Neuronal stem cell (in vitro differentiated cells): ENCODE measurements around the gene SMPDL3B.

Source experiments
- DNase-seq: peaks from one replicate; pipeline ENCODE4 v3.0.0-alpha.2; 2013; ENCODE audit warnings: low spot score
- H2AFZ ChIP-seq: one replicate; pipeline ENCODE4 v1.6.1; 2013; ENCODE audit warnings: mild to moderate bottlenecking, low read length, inconsistent platforms
- H2AK5ac ChIP-seq: 2 replicates; pipeline ENCODE4 v1.6.1; 2013; ENCODE audit warnings: low read depth, mild to moderate bottlenecking, inconsistent platforms, low read length, moderate library complexity, mixed read lengths
- H2BK120ac ChIP-seq: 2 replicates; pipeline ENCODE4 v1.6.1; 2013; ENCODE audit warnings: low read depth, mild to moderate bottlenecking, inconsistent platforms, low read length, moderate library complexity, mixed read lengths
- H2BK12ac ChIP-seq: one replicate; pipeline ENCODE4 v1.6.1; 2013; ENCODE audit warnings: low read length, inconsistent platforms
- H2BK15ac ChIP-seq: 2 replicates; pipeline ENCODE4 v1.6.1; 2013; ENCODE audit warnings: mild to moderate bottlenecking, low read length, inconsistent platforms, mixed read lengths
- H2BK5ac ChIP-seq: one replicate; pipeline ENCODE4 v1.6.1; 2013; ENCODE audit warnings: inconsistent platforms, mild to moderate bottlenecking, low read length, moderate library complexity
- H3K14ac ChIP-seq: one replicate; pipeline ENCODE4 v1.6.1; 2013; ENCODE audit warnings: low read length, inconsistent platforms
- H3K18ac ChIP-seq: 2 replicates; pipeline ENCODE4 v1.6.1; 2013; ENCODE audit warnings: low read length, inconsistent platforms
- H3K23ac ChIP-seq: 2 replicates; pipeline ENCODE4 v1.6.1; 2013; ENCODE audit warnings: low read depth, mild to moderate bottlenecking, mixed read lengths, low read length, inconsistent platforms; ENCODE audit not compliant: poor library complexity
- H3K27ac ChIP-seq: replicated peaks from 3 replicates; pipeline ENCODE4 v1.5.1; 2013; ENCODE audit warnings: low read length, inconsistent platforms
- H3K27me3 ChIP-seq, 3 experiments: 2 replicates each; pipeline ENCODE4 v1.6.1; 2013; ENCODE audit warnings: low read length in 3 of 3, mild to moderate bottlenecking in 2 of 3, inconsistent platforms in 1 of 3, low read depth in 1 of 3, mixed read lengths in 1 of 3, moderate library complexity in 1 of 3; ENCODE audit not compliant: control insufficient read depth in 3 of 3, insufficient read depth in 3 of 3
- H3K36me3 ChIP-seq, 2 donors: replicated peaks in 1 of 2; 2 replicates each; pipeline ENCODE4 v1.6.1; 2013; ENCODE audit warnings: low read length in 2 of 2; ENCODE audit not compliant: control insufficient read depth in 2 of 2, insufficient read depth in 2 of 2
- H3K4ac ChIP-seq: 2 replicates; pipeline ENCODE4 v1.6.1; 2013; ENCODE audit warnings: inconsistent platforms, mild to moderate bottlenecking, low read length, moderate library complexity
- H3K4me1 ChIP-seq, 2 donors: 1 replicate in 1 of 2; 2 replicates in 1 of 2; pipeline ENCODE4 v1.6.1; 2013; ENCODE audit warnings: low read length in 2 of 2, low read depth in 1 of 2; ENCODE audit not compliant: control insufficient read depth in 2 of 2, insufficient read depth in 1 of 2
- H3K4me2 ChIP-seq: one replicate; pipeline ENCODE4 v1.6.1; 2013; ENCODE audit warnings: mild to moderate bottlenecking, low read length, inconsistent platforms; ENCODE audit not compliant: insufficient read depth, poor library complexity, severe bottlenecking
- H3K4me3 ChIP-seq, 2 donors: 2 replicates each; pipeline ENCODE4 v1.5.1; 2013; ENCODE audit warnings: low read length in 2 of 2, mild to moderate bottlenecking in 2 of 2, inconsistent platforms in 1 of 2, moderate library complexity in 1 of 2
- H3K79me1 ChIP-seq: one replicate; pipeline ENCODE4 v1.6.1; 2013; ENCODE audit warnings: low read depth, mild to moderate bottlenecking, inconsistent platforms, low read length, moderate library complexity
- H3K9ac ChIP-seq: one replicate; pipeline ENCODE4 v1.6.1; 2013; ENCODE audit warnings: mild to moderate bottlenecking, low read depth, low read length, inconsistent platforms; ENCODE audit not compliant: poor library complexity
- H3K9me3 ChIP-seq, 2 donors: replicated peaks in 1 of 2; 2 replicates each; pipeline versions ENCODE3 to v1.6.1; 2013; ENCODE audit warnings: low read length in 2 of 2, mild to moderate bottlenecking in 2 of 2, inconsistent platforms in 1 of 2, low read depth in 1 of 2, mixed read lengths in 1 of 2, moderate library complexity in 1 of 2; ENCODE audit not compliant: control insufficient read depth in 2 of 2, insufficient read depth in 1 of 2
- H4K8ac ChIP-seq: one replicate; pipeline ENCODE4 v1.6.1; 2013; ENCODE audit warnings: low read depth, mild to moderate bottlenecking, inconsistent platforms, low read length, moderate library complexity
- H4K91ac ChIP-seq: one replicate; pipeline ENCODE4 v1.6.1; 2013; ENCODE audit warnings: low read length, low read depth, mild to moderate bottlenecking, inconsistent platforms; ENCODE audit not compliant: poor library complexity
- WGBS, 2 donors: extraction: QIAGEN DNeasy Blood & Tissue Kit; methylation state at CpG; one replicate each; pipeline ENCODE4 v1.1.7; 2013; ENCODE audit warnings: missing lambda C conversion rate in 2 of 2, mixed read lengths in 1 of 2; ENCODE audit not compliant: insufficient read length in 2 of 2, insufficient replicate concordance in 1 of 2; ENCODE audit errors: extremely low coverage in 2 of 2; 5-methylcytosine and 5-hydroxymethylcytosine counted together

Gene SMPDL3B

DNA sequence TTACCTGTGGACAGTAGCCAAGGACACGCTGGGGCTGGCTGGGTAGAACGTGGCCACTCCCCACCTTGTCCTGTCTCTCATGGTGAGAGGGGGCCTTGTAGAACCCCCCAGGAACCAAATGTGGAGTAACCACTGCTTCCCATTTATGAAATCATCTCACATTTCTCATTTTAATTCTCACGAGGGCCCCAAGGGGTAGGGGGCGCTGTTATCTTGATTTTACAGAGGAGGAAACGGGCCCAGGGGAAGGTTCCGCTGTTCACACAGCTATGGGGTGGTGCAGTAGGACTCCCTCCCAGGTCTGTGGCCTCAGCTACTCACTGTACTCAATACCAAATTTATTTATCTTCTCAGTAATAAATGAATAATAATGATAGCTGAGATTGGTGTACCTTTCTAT lies 5.5 kb downstream of the SMPDL3B start:
- Histone ChIP-seq H2BK12ac (no peak overlapping the region), H2BK15ac (no peak overlapping the region), H4K8ac (no peak overlapping the region), H3K9ac (no peak overlapping the region), H3K4me3 (no peak overlapping the region), H3K18ac (peak overlapping the region; percentile 70), H3K14ac (peak overlapping the region; percentile 72), H2BK5ac (no peak overlapping the region), H3K4me1 (peaks cover 0 to 5% of the 10 kb centered on the region in 2 donors), H3K27me3 (peaks cover 0 to 43% (median 3%) of the 10 kb centered on the region in 3 experiments), H3K23ac (no peak overlapping the region), H2AK5ac (no peak overlapping the region), H2BK120ac (no peak overlapping the region), H3K27ac (no peak overlapping the region), H3K36me3 (no peaks in the 10 kb centered on the region), H3K9me3 (no peaks in the 10 kb centered on the region), H3K79me1 (no peaks in the 10 kb centered on the region), H3K4me2 (no peak overlapping the region), H2AFZ (no peak overlapping the region), H3K4ac (no peak overlapping the region), H4K91ac (peak overlapping the region; percentile 66)
- DNase-seq = no peak
- no CpG with 5 or more reads among the region's 6 CpGs for WGBS, 2 donors

DNA sequence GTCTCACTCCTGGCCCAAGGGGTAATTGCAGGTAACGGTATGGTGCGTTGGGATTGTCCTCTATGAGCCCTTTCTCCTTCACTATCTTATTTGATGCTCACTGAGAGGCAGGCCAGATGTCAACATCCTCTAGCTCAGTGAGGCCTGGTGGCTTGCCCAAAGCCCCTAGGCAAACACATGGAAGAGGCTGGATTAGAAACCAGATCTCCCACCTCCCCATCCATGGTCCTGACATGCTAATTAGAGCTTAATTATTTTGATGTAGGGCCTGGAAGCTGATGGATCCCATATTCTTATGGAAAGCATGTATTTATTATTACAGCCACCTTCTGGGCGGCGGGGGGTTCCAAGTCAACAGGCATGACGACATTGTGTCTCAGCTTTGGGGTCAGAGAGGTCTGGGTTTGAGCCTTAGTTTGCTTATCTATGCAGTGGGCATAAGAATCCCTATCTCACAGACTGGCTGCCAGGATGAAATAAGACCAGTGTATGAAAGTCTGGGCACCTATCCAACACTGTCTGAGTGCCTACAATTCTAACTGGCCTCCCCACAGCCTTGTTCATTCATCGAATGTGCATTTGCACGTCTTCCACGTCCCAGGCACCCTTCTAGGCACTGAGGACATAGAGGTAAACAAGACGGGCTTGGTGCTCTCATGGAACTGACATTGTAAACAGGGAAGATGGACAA lies 6.2 kb downstream of the SMPDL3B start:
- no CpG with 5 or more reads among the region's 9 CpGs for WGBS, 2 donors
- no peak for DNase-seq
- no peak overlapping the region for H3K23ac ChIP-seq

DNA sequence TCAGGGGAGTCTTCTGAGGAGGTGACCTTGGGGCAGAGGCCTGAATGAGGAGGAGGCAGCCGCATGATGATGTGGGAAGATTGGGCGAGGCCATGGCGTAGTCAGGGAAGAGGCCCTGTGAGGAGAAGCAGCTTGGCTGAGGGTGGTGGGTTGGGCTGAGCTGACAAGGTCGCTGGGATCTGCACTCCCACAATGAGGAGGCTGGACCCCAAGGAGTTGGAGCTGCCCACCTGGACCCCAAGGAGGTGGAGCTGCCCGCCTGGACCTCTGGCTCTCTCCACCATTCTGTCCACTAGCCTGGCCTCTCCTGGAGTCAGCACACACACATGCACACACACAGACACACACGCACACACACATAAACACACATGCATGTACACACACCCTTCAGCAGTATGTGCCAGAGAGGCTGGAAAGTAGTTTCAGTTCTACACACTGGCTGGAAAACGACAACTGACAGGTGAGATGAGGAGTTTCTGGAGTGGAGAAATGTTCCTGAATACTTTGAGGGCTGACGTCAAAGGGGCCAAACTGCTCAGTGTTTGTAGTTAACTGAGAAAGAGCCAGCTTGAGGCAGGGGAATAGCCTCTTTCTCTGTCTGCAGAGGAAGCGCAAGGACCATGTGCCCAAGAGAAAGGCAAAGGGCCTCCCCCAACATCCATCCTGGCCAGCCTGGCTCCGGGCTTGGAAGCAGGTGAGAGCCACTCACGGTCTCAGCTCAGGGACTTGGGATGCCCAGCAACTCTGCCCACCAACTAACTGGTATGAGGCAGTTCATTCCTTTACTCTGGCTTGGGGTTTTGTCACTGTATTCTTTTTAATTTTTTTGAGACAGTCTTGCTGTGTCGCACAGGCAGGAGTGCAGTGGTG lies 7.1 kb downstream of the SMPDL3B start:
- Histone ChIP-seq H3K36me3 (no peaks in the 10 kb centered on the region), H4K91ac (no peak overlapping the region), H2BK15ac (no peak overlapping the region), H3K14ac (no peak overlapping the region), H3K79me1 (no peaks in the 10 kb centered on the region), H4K8ac (no peak overlapping the region), H2BK120ac (no peak overlapping the region), H2AK5ac (no peak overlapping the region), H3K18ac (no peak overlapping the region), H3K23ac (no peak overlapping the region), H3K4me3 (no peak overlapping the region), H3K9me3 (no peaks in the 10 kb centered on the region), H3K9ac (peak overlapping the region; percentile 53), H3K4me2 (no peak overlapping the region), H2BK12ac (no peak overlapping the region), H3K4me1 (peaks cover 0 to 5% of the 10 kb centered on the region in 2 donors), H2AFZ (no peak overlapping the region), H3K27ac (no peak overlapping the region), H3K27me3 (peaks cover 0 to 30% (median 0%) of the 10 kb centered on the region in 3 experiments), H3K4ac (no peak overlapping the region), H2BK5ac (no peak overlapping the region)
- no CpG with 5 or more reads among the region's 12 CpGs for WGBS, 2 donors
- DNase-seq = no peak

More for the DNA sequence above, 6.2 kb downstream of the SMPDL3B start:
- Histone ChIP-seq H3K9ac (no peak overlapping the region), H2AK5ac (no peak overlapping the region), H3K9me3 (no peaks in the 10 kb centered on the region), H2BK12ac (no peak overlapping the region), H3K79me1 (no peaks in the 10 kb centered on the region), H3K4ac (no peak overlapping the region), H4K91ac (no peak overlapping the region), H2AFZ (no peak overlapping the region), H3K36me3 (no peaks in the 10 kb centered on the region), H3K4me2 (no peak overlapping the region), H3K18ac (no peak overlapping the region), H3K4me1 (peaks cover 0 to 5% of the 10 kb centered on the region in 2 donors), H2BK15ac (no peak overlapping the region), H2BK5ac (no peak overlapping the region), H3K27me3 (peaks cover 0 to 36% (median 0%) of the 10 kb centered on the region in 3 experiments), H2BK120ac (no peak overlapping the region), H3K14ac (no peak overlapping the region), H4K8ac (no peak overlapping the region), H3K27ac (no peak overlapping the region), H3K4me3 (no peak overlapping the region)

DNA sequence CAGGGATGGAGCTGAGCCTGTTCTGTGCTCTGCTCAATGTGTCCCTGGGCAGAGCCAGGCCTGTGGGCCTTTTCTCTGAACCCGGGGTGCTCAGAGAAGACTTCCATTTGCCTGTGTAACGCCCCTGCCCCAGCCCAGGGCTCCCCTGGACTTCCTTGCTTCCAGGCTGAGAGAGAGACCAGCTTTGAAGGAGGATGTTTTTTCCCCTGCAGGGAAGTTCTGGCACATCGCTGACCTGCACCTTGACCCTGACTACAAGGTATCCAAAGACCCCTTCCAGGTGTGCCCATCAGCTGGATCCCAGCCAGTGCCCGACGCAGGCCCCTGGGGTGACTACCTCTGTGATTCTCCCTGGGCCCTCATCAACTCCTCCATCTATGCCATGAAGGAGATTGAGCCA lies 10.2 kb downstream of the SMPDL3B start:
- Histone ChIP-seq H2BK120ac (no peak overlapping the region), H3K9me3 (no peaks in the 10 kb centered on the region), H4K91ac (no peak overlapping the region), H3K4ac (no peak overlapping the region), H3K4me1 (peaks cover 0 to 3% of the 10 kb centered on the region in 2 donors), H3K18ac (no peak overlapping the region), H2BK5ac (no peak overlapping the region), H3K14ac (no peak overlapping the region), H2AFZ (no peak overlapping the region), H2BK12ac (no peak overlapping the region), H3K27me3 (peaks cover 0 to 10% (median 0%) of the 10 kb centered on the region in 3 experiments), H3K27ac (no peak overlapping the region), H3K79me1 (no peaks in the 10 kb centered on the region), H4K8ac (no peak overlapping the region), H3K9ac (no peak overlapping the region), H3K36me3 (no peaks in the 10 kb centered on the region), H3K4me3 (no peak overlapping the region), H3K23ac (no peak overlapping the region), H2AK5ac (no peak overlapping the region), H3K4me2 (no peak overlapping the region), H2BK15ac (no peak overlapping the region)
- no peak for DNase-seq
- no CpG with 5 or more reads among the region's 5 CpGs for WGBS, 2 donors
